HTR-8/SVneo (cell line): Measurements from ENCODE around the gene CTNNA1.

Experiments
- DNase-seq: peaks from one replicate; pipeline ENCODE4 v3.0.0; 2011; ENCODE audit warnings: low spot score, mixed read lengths; ENCODE audit not compliant: insufficient read length
- FAIRE-seq: peaks from 2 replicates; lab custom pipeline; 2011; peaks lifted over from hg19 to GRCh38; lab: Jason Lieb, UNC

Gene CTNNA1

GRCh38 chr5:138843316-138844124 lies 90.3 kb downstream of the CTNNA1 start:
- FAIRE-seq (no peak), DNase-seq (no peak)

GRCh38 chr5:138844125-138844461 lies 90.9 kb downstream of the CTNNA1 start:
- no peak for FAIRE-seq

GRCh38 chr5:138844812-138845513 lies 91.7 kb downstream of the CTNNA1 start:
- FAIRE-seq (peak; percentile 23), DNase-seq (peak; percentile 41)

More at GRCh38 chr5:138844125-138844461, 90.9 kb downstream of the CTNNA1 start:
- no peak for DNase-seq

GRCh38 chr5:138849439-138849838 lies 96.2 kb downstream of the CTNNA1 start:
- no peak for DNase-seq
- no peak for FAIRE-seq

- no peak for FAIRE-seq
These were observed 96.7 kb downstream of the CTNNA1 start for GRCh38 chr5:138849882-138850281.

GRCh38 chr5:138850865-138851435 lies 97.7 kb downstream of the CTNNA1 start:
- FAIRE-seq (peak; percentile 58), DNase-seq (no peak)

More at GRCh38 chr5:138849882-138850281, 96.7 kb downstream of the CTNNA1 start:
- no peak for DNase-seq

- FAIRE-seq, result no peak
- no peak for DNase-seq
These were observed 99.9 kb downstream of the CTNNA1 start for GRCh38 chr5:138853132-138853531.

- DNase-seq (no peak), FAIRE-seq (no peak)
These were observed 113.8 kb downstream of the CTNNA1 start for GRCh38 chr5:138867011-138867410.

GRCh38 chr5:138869038-138869437 lies 115.8 kb downstream of the CTNNA1 start:
- no peak for FAIRE-seq
- DNase-seq, result no peak

GRCh38 chr5:138869763-138870500 lies 116.7 kb downstream of the CTNNA1 start:
- no peak for FAIRE-seq
- no peak for DNase-seq

GRCh38 chr5:138870611-138871010 lies 117.4 kb downstream of the CTNNA1 start:
- no peak for DNase-seq
- FAIRE-seq, result no peak

- no peak for DNase-seq
- no peak for FAIRE-seq
These were observed 119.7 kb downstream of the CTNNA1 start for GRCh38 chr5:138872841-138873465.

GRCh38 chr5:138873466-138874221 lies 120.4 kb downstream of the CTNNA1 start:
- DNase-seq (no peak), FAIRE-seq (no peak)

- no peak for DNase-seq
- FAIRE-seq, result no peak
These were observed 121.0 kb downstream of the CTNNA1 start for GRCh38 chr5:138874241-138874640.

GRCh38 chr5:138874771-138875551 lies 121.7 kb downstream of the CTNNA1 start, which contains the start of gene LRRTM2:
TSS of gene LRRTM2 (minus strand) at chr5:138875335. CDS start at chr5:138874911, 424 bp downstream.
- FAIRE-seq (no peak), DNase-seq (peak; percentile 22)

- FAIRE-seq (no peak), DNase-seq (no peak)
These were observed 122.3 kb downstream of the CTNNA1 start for GRCh38 chr5:138875552-138875875.

GRCh38 chr5:138875946-138876345 lies 122.7 kb downstream of the CTNNA1 start:
- FAIRE-seq, result no peak
- DNase-seq, result no peak

GRCh38 chr5:138876811-138877210 lies 123.6 kb downstream of the CTNNA1 start:
- FAIRE-seq, result no peak
- DNase-seq, result no peak
